Upper lobe of left lung (tissue), 6 donors: Measurements from ENCODE around the gene SLC25A53. TPM values are rescaled to one million over a fixed set of nuclear protein-coding genes. Genes with fewer than 3 reads are reported as not detected.

ENCODE experiments used
- ATAC-seq, 2 donors: fragments of 200-7000 bp; cut with Tn5 transposase; one replicate each; pipeline ENCODE4 v1.9.1; 2022; ENCODE audit warnings: mild to moderate bottlenecking in 2 of 2, moderate library complexity in 2 of 2; ENCODE audit not compliant: low FRiP score in 2 of 2
- DNase-seq, 2 donors: peaks; one replicate each; pipeline ENCODE4 v3.0.0-alpha.2; 2019 to 2020
- H3K27ac ChIP-seq, 4 donors: fragments of 200-600 bp; sonication (generic); one replicate each; pipeline ENCODE4 v1.5.1; 2016 to 2019
- H3K27me3 ChIP-seq, 4 donors: fragments of 200-600 bp; sonication (generic); one replicate each; pipeline ENCODE4 v1.5.1; 2017 to 2019
- H3K36me3 ChIP-seq, 4 donors: fragments of 200-600 bp; sonication (generic); one replicate each; pipeline ENCODE4 v1.5.1; 2016 to 2019
- H3K4me1 ChIP-seq, 4 donors: fragments of 200-600 bp; sonication (generic); one replicate each; pipeline ENCODE4 v1.5.1; 2018 to 2019
- H3K4me3 ChIP-seq, 4 donors: fragments of 200-600 bp; sonication (generic); one replicate each; pipeline ENCODE4 v1.5.1; 2017 to 2019; ENCODE audit warnings: mild to moderate bottlenecking in 2 of 4, moderate library complexity in 1 of 4
- H3K9me3 ChIP-seq, 4 donors: fragments of 200-600 bp; sonication (generic); one replicate each; pipeline ENCODE4 v1.5.1; 2018 to 2019
- CTCF ChIP-seq, 6 experiments: fragments of 450-650 bp in 4 of 6; fragments of 200-600 bp in 2 of 6; sonication (generic) in 2 of 6; IDR thresholded peaks; one replicate each; pipeline ENCODE4 v1.5.1; 2016 to 2019; ENCODE audit warnings: antibody characterized with exemption in 6 of 6
- EP300 ChIP-seq, 4 donors: sonication (generic); formaldehyde crosslinking; IDR thresholded peaks; one replicate each; pipeline ENCODE4 v1.5.1; 2017; ENCODE audit warnings: antibody characterized with exemption in 4 of 4, control low read depth in 2 of 4
- POLR2A ChIP-seq, 4 donors: fragments of 450-650 bp; IDR thresholded peaks; one replicate each; pipeline ENCODE4 v1.5.1; 2016 to 2017; ENCODE audit warnings: antibody characterized with exemption in 4 of 4, mild to moderate bottlenecking in 2 of 4
- POLR2AphosphoS5 ChIP-seq, 2 donors: sonication (generic); formaldehyde crosslinking; IDR thresholded peaks; one replicate each; pipeline ENCODE4 v1.5.1; 2017; ENCODE audit warnings: antibody characterized with exemption in 2 of 2
- WGBS, 2 donors: methylation state at CpG; one replicate each; pipeline ENCODE4 v1.1.5; 2017 to 2018; 5-methylcytosine and 5-hydroxymethylcytosine counted together
- total RNA-seq, 6 donors: library from RNA; depleted of rRNA in 4 of 6; stranded (reverse); fragments of >200 nt in 4 of 6; gene quantifications; one replicate each; pipeline versions ENCODE4 v1.1.0 to v1.2.1, GENCODE V29; 2016 to 2021
- donor health status: DM: no; HTN: no; CAD: no; lungs with moderate emphysema.
- donor health status: DM: no; HTN: yes; CAD: no; lungs with severe emphysema.

The SLC25A53 gene
- 10 to 100 TPM in 1 of 6 donors, 1 to 10 TPM in 5; 2.3 to 13.5 (median 7.6) TPM for total RNA-seq

GRCh38 chrX:104156630-104157529, at the start of gene SLC25A53:
TSS of gene SLC25A53 (minus strand) at chrX:104157009. CDS start at chrX:104105257, 51,752 bp downstream.
- TF ChIP-seq POLR2A (IDR thresholded peaks at IDR 0.05) = peak in 2 of 4 donors; percentile 53 to 64
- TF ChIP-seq EP300 (IDR thresholded peaks at IDR 0.05) = no peak
- TF ChIP-seq POLR2AphosphoS5 (IDR thresholded peaks at IDR 0.05) = peak; percentile 67 to 85
- TF ChIP-seq CTCF (IDR thresholded peaks at IDR 0.05) = no peak
- WGBS, 2 donors = 1 to 32% methylated on average over 15 to 44 of the region's 44 CpGs
- peak within 1 kb of the TSS; percentile 87 to 95 (median 88) for H3K27ac ChIP-seq
- no peaks in the 10 kb centered on the region for H3K9me3 ChIP-seq
- no peaks in the 10 kb centered on the region for H3K27me3 ChIP-seq
- peak within 1 kb of the TSS; percentile 19 to 62 (median 54) for H3K4me3 ChIP-seq
- H3K36me3 ChIP-seq = no peaks in the 10 kb centered on the region
- ATAC-seq (peak; percentile 95 to 99), DNase-seq (peak; percentile 66 to 89)
- peaks cover 0 to 10% (median 4%) of the 10 kb centered on the region in 4 donors for H3K4me1 ChIP-seq

GRCh38 chrX:104205548-104205947, 48.7 kb upstream of the SLC25A53 start:
- DNase-seq (no peak), ATAC-seq (no peak)
- no peaks in the 10 kb centered on the region for H3K36me3 ChIP-seq
- H3K4me1 ChIP-seq = no peaks in the 10 kb centered on the region
- H3K27me3 ChIP-seq = no peaks in the 10 kb centered on the region
- no peak overlapping the region for H3K27ac ChIP-seq
- no peaks in the 10 kb centered on the region for H3K9me3 ChIP-seq
- TF ChIP-seq EP300 (IDR thresholded peaks at IDR 0.05) = no peak
- no peak for TF ChIP-seq POLR2A (IDR thresholded peaks at IDR 0.05)
- no peak for TF ChIP-seq CTCF (IDR thresholded peaks at IDR 0.05)
- no peak for TF ChIP-seq POLR2AphosphoS5 (IDR thresholded peaks at IDR 0.05)
- 73 to 96% methylated on average over 5 of the region's 5 CpGs for WGBS, 2 donors
- no peak overlapping the region for H3K4me3 ChIP-seq

GRCh38 chrX:104195489-104196084, 38.8 kb upstream of the SLC25A53 start:
- no peak overlapping the region for H3K4me3 ChIP-seq
- H3K4me1 ChIP-seq = no peaks in the 10 kb centered on the region
- TF ChIP-seq POLR2A (IDR thresholded peaks at IDR 0.05) = no peak
- peak in 5 of 6 experiments; percentile 16 to 81 (median 50) for TF ChIP-seq CTCF (IDR thresholded peaks at IDR 0.05)
- no peak for TF ChIP-seq POLR2AphosphoS5 (IDR thresholded peaks at IDR 0.05)
- TF ChIP-seq EP300 (IDR thresholded peaks at IDR 0.05) = no peak
- peaks cover 0 to 14% (median 0%) of the 10 kb centered on the region in 4 donors for H3K36me3 ChIP-seq
- no peaks in the 10 kb centered on the region for H3K27me3 ChIP-seq
- H3K27ac ChIP-seq = no peak overlapping the region
- WGBS, 2 donors = 91 to 100% methylated on average over 1 of the region's 1 CpG
- no peaks in the 10 kb centered on the region for H3K9me3 ChIP-seq
- ATAC-seq (no peak), DNase-seq (no peak)

GRCh38 chrX:104195013-104195412, 38.2 kb upstream of the SLC25A53 start:
- 21 to 45% methylated on average over 1 of the region's 1 CpG for WGBS, 2 donors
- Histone ChIP-seq H3K27me3 (no peaks in the 10 kb centered on the region), H3K4me1 (no peaks in the 10 kb centered on the region), H3K9me3 (no peaks in the 10 kb centered on the region), H3K36me3 (peaks cover 0 to 18% (median 0%) of the 10 kb centered on the region in 4 donors), H3K4me3 (no peak overlapping the region), H3K27ac (no peak overlapping the region)
- ATAC-seq = no peak
- no peak for TF ChIP-seq POLR2AphosphoS5 (IDR thresholded peaks at IDR 0.05)
- no peak for TF ChIP-seq CTCF (IDR thresholded peaks at IDR 0.05)
- no peak for TF ChIP-seq POLR2A (IDR thresholded peaks at IDR 0.05)
- TF ChIP-seq EP300 (IDR thresholded peaks at IDR 0.05) = no peak
- no peak for DNase-seq
